H1 (cell line): ENCODE results near the gene CANT1. TPM values are rescaled to one million over a fixed set of nuclear protein-coding genes. Genes with fewer than 3 reads are reported as not detected.
A peak's percentile ranks its signal among the peaks of the same experiment; 100 is the strongest.

Experiments used
- CTCF ChIA-PET: fragments of 300-600 bp; sonication (Branson Sonifier 250); formaldehyde crosslinking; loops from one replicate; lab custom pipeline; 2021; ENCODE audit not compliant: partially characterized antibody; lab: Charles Lee
- POLR2A ChIA-PET: fragments of 300-600 bp; sonication (Branson Sonifier 250); formaldehyde crosslinking; loops from one replicate; lab custom pipeline; 2021; ENCODE audit warnings: inconsistent platforms; ENCODE audit not compliant: partially characterized antibody; lab: Charles Lee
- DNase-seq, 2 experiments: peaks; one replicate each; pipeline versions ENCODE4 v3.0.0 to v3.0.0-alpha.2; 2010 to 2022; ENCODE audit warnings: low spot score in 2 of 2, low read depth in 1 of 2, mixed read lengths in 1 of 2
- FAIRE-seq: peaks from 2 replicates; lab custom pipeline; 2011; peaks lifted over from hg19 to GRCh38; lab: Jason Lieb, UNC
- H2AFZ ChIP-seq: 2 replicates; pipeline ENCODE4 v1.8.1; 2012; ENCODE audit warnings: low read length, inconsistent platforms
- H2AK5ac ChIP-seq: 2 replicates; pipeline ENCODE4 v1.6.1; 2013; ENCODE audit warnings: low read depth, low read length
- H2BK120ac ChIP-seq: replicated peaks from 2 replicates; pipeline ENCODE3; 2013; ENCODE audit warnings: low read depth, low read length, inconsistent platforms
- H2BK12ac ChIP-seq: 2 replicates; pipeline ENCODE4 v1.6.1; 2013; ENCODE audit warnings: low read depth, low read length
- H2BK15ac ChIP-seq: 2 replicates; pipeline ENCODE4 v1.6.1; 2013; ENCODE audit warnings: low read length
- H2BK20ac ChIP-seq: 2 replicates; pipeline ENCODE4 v1.6.1; 2013; ENCODE audit warnings: low read length
- H2BK5ac ChIP-seq: 2 replicates; pipeline ENCODE4 v1.6.1; 2013; ENCODE audit warnings: low read depth, low read length
- H3K14ac ChIP-seq: 2 replicates; pipeline ENCODE4 v1.6.1; 2013; ENCODE audit warnings: inconsistent platforms; ENCODE audit not compliant: insufficient read length
- H3K18ac ChIP-seq: 2 replicates; pipeline ENCODE4 v1.6.1; 2013; ENCODE audit warnings: low read length; ENCODE audit errors: extremely low read depth
- H3K23ac ChIP-seq: 2 replicates; pipeline ENCODE4 v1.6.1; 2013; ENCODE audit warnings: inconsistent platforms; ENCODE audit not compliant: insufficient read length
- H3K23me2 ChIP-seq: 2 replicates; pipeline ENCODE4 v1.6.1; 2013; ENCODE audit warnings: low read depth, low read length
- H3K27ac ChIP-seq: 2 replicates; pipeline ENCODE4 v1.6.1; 2011; ENCODE audit warnings: low read depth, low read length, inconsistent platforms
- H3K27me3 ChIP-seq, 4 experiments: replicated peaks in 1 of 4; 1 replicate in 1 of 4; 2 replicates in 3 of 4; pipeline versions ENCODE4 v1.6.1 to v1.8.1; 2011 to 2013; ENCODE audit warnings: low read length in 3 of 4, mild to moderate bottlenecking in 3 of 4, inconsistent platforms in 2 of 4, mixed read lengths in 2 of 4, moderate library complexity in 1 of 4; ENCODE audit not compliant: control insufficient read depth in 3 of 4, insufficient read depth in 3 of 4; ENCODE audit errors: extremely low read depth in 1 of 4
- H3K36me3 ChIP-seq, 4 experiments: 2 replicates each; pipeline versions ENCODE4 v1.6.1 to v1.8.1; 2011 to 2013; ENCODE audit warnings: mild to moderate bottlenecking in 4 of 4, low read length in 3 of 4, moderate library complexity in 2 of 4, control low read depth in 1 of 4, inconsistent platforms in 1 of 4; ENCODE audit not compliant: insufficient read depth in 4 of 4, control insufficient read depth in 2 of 4
- H3K4ac ChIP-seq: replicated peaks from 2 replicates; pipeline ENCODE3; 2013; ENCODE audit warnings: low read length, low read depth, mixed read lengths, inconsistent platforms; ENCODE audit not compliant: insufficient read length
- H3K4me1 ChIP-seq, 4 experiments: replicated peaks in 1 of 4; 1 replicate in 1 of 4; 2 replicates in 3 of 4; pipeline versions ENCODE4 v1.6.1 to v1.8.1; 2011 to 2013; ENCODE audit warnings: low read length in 3 of 4, inconsistent platforms in 2 of 4, mixed read lengths in 1 of 4; ENCODE audit not compliant: insufficient read depth in 4 of 4, control insufficient read depth in 3 of 4
- H3K4me2 ChIP-seq, 2 experiments: 2 replicates each; pipeline versions ENCODE4 v1.6.1 to v1.8.1; 2011 to 2013; ENCODE audit warnings: low read depth in 2 of 2, low read length in 2 of 2, control low read depth in 1 of 2, inconsistent platforms in 1 of 2, mild to moderate bottlenecking in 1 of 2; ENCODE audit not compliant: insufficient read depth in 1 of 2
- H3K4me3 ChIP-seq, 4 experiments: fragments of 200-600, 300-600 bp in 1 of 4; sonication (generic), shearing (Covaris generic), sonication (Bioruptor Twin) in 1 of 4; 2 replicates each; pipeline versions ENCODE4 v1.5.1 to v1.8.1; 2011 to 2016; ENCODE audit warnings: low read length in 4 of 4, low read depth in 3 of 4, control low read depth in 2 of 4, inconsistent platforms in 2 of 4, mild to moderate bottlenecking in 2 of 4, mixed read lengths in 1 of 4, moderate library complexity in 1 of 4; ENCODE audit not compliant: insufficient read depth in 2 of 4; ENCODE audit errors: extremely low read depth in 1 of 4
- H3K56ac ChIP-seq: replicated peaks from 2 replicates; pipeline ENCODE3; 2013; ENCODE audit warnings: low read depth, mild to moderate bottlenecking, mixed read lengths, low read length, inconsistent platforms; ENCODE audit not compliant: insufficient read length
- H3K79me1 ChIP-seq: 2 replicates; pipeline ENCODE4 v1.6.1; 2013; ENCODE audit warnings: low read depth, low read length, control low read depth
- H3K79me2 ChIP-seq, 2 experiments: 2 replicates each; pipeline versions ENCODE4 v1.6.1 to v1.8.1; 2012 to 2013; ENCODE audit warnings: low read length in 2 of 2, mild to moderate bottlenecking in 2 of 2, inconsistent platforms in 1 of 2; ENCODE audit not compliant: insufficient read depth in 2 of 2, control insufficient read depth in 1 of 2
- H3K9ac ChIP-seq, 4 experiments: replicated peaks in 1 of 4; 1 replicate in 1 of 4; 2 replicates in 3 of 4; pipeline versions ENCODE4 v1.6.1 to v1.8.1; 2011 to 2013; ENCODE audit warnings: low read depth in 3 of 4, low read length in 3 of 4, control low read depth in 2 of 4, mild to moderate bottlenecking in 2 of 4, moderate library complexity in 2 of 4, inconsistent platforms in 1 of 4; ENCODE audit errors: extremely low read depth in 1 of 4
- H3K9me3 ChIP-seq, 2 experiments: 2 replicates each; pipeline versions ENCODE4 v1.6.1 to v1.8.1; 2012 to 2013; ENCODE audit warnings: mild to moderate bottlenecking in 2 of 2, moderate library complexity in 2 of 2, control low read depth in 1 of 2, inconsistent platforms in 1 of 2, low read depth in 1 of 2, low read length in 1 of 2, mixed read lengths in 1 of 2; ENCODE audit not compliant: insufficient read depth in 2 of 2
- H4K20me1 ChIP-seq, 2 experiments: replicated peaks in 1 of 2; 2 replicates each; pipeline versions ENCODE3 to v1.8.1; 2011 to 2013; ENCODE audit warnings: inconsistent platforms in 2 of 2, low read length in 2 of 2, mild to moderate bottlenecking in 1 of 2; ENCODE audit not compliant: insufficient read depth in 2 of 2, control insufficient read depth in 1 of 2
- H4K5ac ChIP-seq: 2 replicates; pipeline ENCODE4 v1.6.1; 2013; ENCODE audit warnings: low read length, low read depth, mixed read lengths, inconsistent platforms; ENCODE audit not compliant: insufficient read length
- H4K8ac ChIP-seq: 2 replicates; pipeline ENCODE4 v1.8.0; 2013; ENCODE audit warnings: mild to moderate bottlenecking, moderate library complexity, low read length, inconsistent platforms; ENCODE audit not compliant: insufficient read depth; ENCODE audit errors: extremely low read depth
- H4K91ac ChIP-seq: replicated peaks from 2 replicates; pipeline ENCODE3; 2013; ENCODE audit warnings: low read length, mixed read lengths, inconsistent platforms; ENCODE audit not compliant: insufficient read length
- RNF2 ChIP-seq: fragments of 200-900, 300-1000 bp; sonication (generic); IDR thresholded peaks from 2 replicates; pipeline ENCODE4 v1.7.1; 2016; ENCODE audit warnings: borderline replicate concordance, low read depth, mild to moderate bottlenecking, antibody characterized with exemption, low read length; ENCODE audit not compliant: poor library complexity, severe bottlenecking; ENCODE audit errors: missing control alignments
- SIX5 ChIP-seq: IDR thresholded peaks from 2 replicates; pipeline ENCODE4 v1.6.1; 2011; ENCODE audit warnings: mild to moderate bottlenecking, low read depth, low read length
- SP1 ChIP-seq: IDR thresholded peaks from 2 replicates; pipeline ENCODE4 v1.6.1; 2011; ENCODE audit warnings: low read depth, low read length
- SUZ12 ChIP-seq: fragments of 200-600 bp; sonication (generic); IDR thresholded peaks from 2 replicates; pipeline ENCODE4 v1.6.1; 2012; ENCODE audit warnings: mild to moderate bottlenecking, inconsistent platforms, low read length, moderate library complexity, mixed read lengths
- WGBS, 2 experiments: shearing (Covaris generic) in 1 of 2; methylation state at CpG; one replicate each; pipeline versions ENCODE4 v1.1.6 to v1.1.7; 2013 to 2015; ENCODE audit warnings: low lambda C conversion rate in 2 of 2, mixed read lengths in 2 of 2, inconsistent platforms in 1 of 2, low coverage in 1 of 2, missing lambda C conversion rate in 1 of 2; ENCODE audit not compliant: insufficient replicate concordance in 2 of 2, insufficient coverage in 1 of 2, insufficient read length in 1 of 2; ENCODE audit errors: extremely low coverage in 1 of 2, missing lambda C conversion rate in 1 of 2; 5-methylcytosine and 5-hydroxymethylcytosine counted together
- polyA plus RNA-seq, 7 experiments: library from polyadenylated mRNA; depleted of rRNA in 3 of 7; stranded (reverse) in 5 of 7; unstranded in 2 of 7; fragments of >200 nt in 5 of 7; fragments of 200-250 nt in 2 of 7; gene quantifications; 1 replicate in 5 of 7; 2 replicates in 1 of 7; 4 replicates in 1 of 7; pipeline versions ENCODE4 v1.2.1 to v1.2.3, GENCODE V29; 2011 to 2013; ENCODE audit warnings: missing spikeins in 2 of 7, mixed read lengths in 2 of 7
- total RNA-seq: library from RNA; stranded (reverse); fragmentation: NEBNext Ultra II Directional; extraction: Animal tissue kit (Norgen Biotek cat#: 25700); gene quantifications from 2 replicates; pipeline ENCODE4 v1.2.1, GENCODE V29; 2021

CANT1 gene
- total and polyA plus RNA-seq, 2 of the 8 experiments (the other 6 are each of a cell fraction or from before 2014, with no cell fraction given), result 23.0 to 32.6 TPM

DNA sequence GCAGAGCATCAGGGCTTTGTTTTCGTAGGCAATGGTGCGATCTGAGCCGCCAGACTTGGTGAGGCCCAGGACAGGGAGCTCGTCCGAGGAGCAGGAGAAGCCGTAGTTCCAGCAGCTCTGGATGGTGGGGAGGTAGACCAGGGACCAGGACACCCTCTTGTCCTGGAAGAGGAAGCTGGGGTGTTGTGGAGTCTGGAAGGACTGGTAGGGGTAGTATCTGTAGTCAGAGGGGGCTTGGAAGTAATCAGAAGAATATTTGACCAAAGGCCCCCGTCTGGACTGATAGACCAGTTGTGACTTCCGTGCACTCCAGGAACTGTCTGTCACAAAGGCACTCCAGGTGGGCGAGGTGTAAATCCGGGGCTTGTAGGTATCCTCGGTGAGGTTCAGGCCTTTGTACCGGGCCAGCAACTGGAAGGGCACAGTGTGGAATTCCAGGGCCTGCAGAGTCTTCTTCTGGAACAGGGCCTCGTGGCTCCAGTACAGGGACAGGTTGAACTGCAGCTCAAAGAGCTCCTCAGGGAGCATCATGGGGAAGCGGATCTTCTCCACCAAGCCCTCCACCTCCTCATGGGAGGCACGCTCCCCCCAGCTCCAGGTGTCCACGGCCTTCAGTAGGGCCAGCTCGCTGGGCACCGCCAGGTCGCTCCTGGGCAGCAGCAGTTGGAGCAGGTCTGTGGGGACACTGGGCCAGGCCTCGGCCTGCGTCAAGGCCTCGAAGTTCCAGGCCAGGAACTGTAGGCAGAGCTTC, 37.6 kb downstream of the CANT1 start:
- Histone ChIP-seq H4K20me1 (peaks cover 0 to 5% of the 10 kb centered on the region in 2 experiments), H3K79me1 (no peaks in the 10 kb centered on the region), H3K9ac (no peak overlapping the region), H3K14ac (no peak overlapping the region), H3K9me3 (no peaks in the 10 kb centered on the region), H4K8ac (peak overlapping the region; percentile 59), H4K5ac (no peak overlapping the region), H2AK5ac (no peak overlapping the region), H3K27me3 (no peaks in the 10 kb centered on the region), H4K91ac (peak overlapping the region; percentile 61), H3K36me3 (no peaks in the 10 kb centered on the region; a peak in 2 of 8 replicates), H3K23me2 (no peaks in the 10 kb centered on the region), H3K23ac (no peak overlapping the region), H3K79me2 (no peaks in the 10 kb centered on the region), H2BK20ac (no peak overlapping the region), H3K27ac (no peak overlapping the region), H2BK120ac (no peak overlapping the region), H3K4ac (no peak overlapping the region), H3K4me2 (no peak overlapping the region), H2BK5ac (0 out of 2 replicates have a peak overlapping the region, but pooled peaks have one; percentile 52), H3K4me3 (no peak overlapping the region), H3K4me1 (peaks cover 0 to 5% (median 4%) of the 10 kb centered on the region in 4 experiments; a peak in 4 of 7 replicates), H3K18ac (no peak overlapping the region), H2AFZ (no peak overlapping the region), H3K56ac (no peak overlapping the region), H2BK15ac (0 out of 2 replicates have a peak overlapping the region, but pooled peaks have one; percentile 40), H2BK12ac (peak overlapping the region; percentile 23; the same call in 1 of the 2 replicates)
- TF ChIP-seq RNF2 (no peak), SUZ12 (no peak), SIX5 (no peak), SP1 (no peak)
- CTCF ChIA-PET, result interaction anchor here (0.8 to 5.4 kb wide), 40 partner anchors 9 to 416 kb away, joined by 3 to 46 read pairs (median 7); partner anchors contain the start of genes CEP295NL and LGALS3BP
- POLR2A ChIA-PET, result interaction anchor here (0.9 to 2.4 kb wide), 4 partner anchors 12 to 139 kb away, joined by 3 to 6 read pairs (median 4); no protein-coding TSS in a partner anchor
- 84% methylated on average over 21 of the region's 22 CpGs; no CpG with 5 or more reads in 1 of the 2 experiments for WGBS, 2 experiments
- no peak for DNase-seq
- FAIRE-seq, result no peak
